Measurements from ENCODE around the gene UBE3A. TPM values are rescaled to one million over a fixed set of nuclear protein-coding genes. Genes with fewer than 3 reads are reported as not detected.

The UBE3A gene
- total RNA-seq, 1 donor from 2014 or later = 104 TPM

- ATAC-seq (no peak), DNase-seq (ENCODE audit: missing footprints) (no peak)
- intact Hi-C loops (cut with DNase I) = no loop called here
Measured at GRCh38 chr15:25366058-25366457, 72.8 kb downstream of the UBE3A start.

- DNase-seq (ENCODE audit: missing footprints) (no peak), ATAC-seq (no peak)
- intact Hi-C loops (cut with DNase I) = no loop called here
Measured at GRCh38 chr15:25362545-25362944, 76.3 kb downstream of the UBE3A start.

GRCh38 chr15:25347707-25348106 is 91.1 kb downstream of the UBE3A start:
- ATAC-seq = no peak
- intact Hi-C loops (cut with DNase I) = loop anchor here (5.0 kb wide), 1 partner anchor 90 kb away; the partner anchor contains the start of gene UBE3A
- DNase-seq (ENCODE audit: missing footprints) = no peak

GRCh38 chr15:25346371-25346770 is 92.5 kb downstream of the UBE3A start:
- DNase-seq (ENCODE audit: missing footprints) (no peak), ATAC-seq (no peak)
- intact Hi-C loops (cut with DNase I) = loop anchor here (5.0 kb wide), 1 partner anchor 91 kb away; the partner anchor contains the start of gene UBE3A

- DNase-seq (ENCODE audit: missing footprints) (peak; percentile 77), ATAC-seq (peak; percentile 96)
- intact Hi-C loops (cut with DNase I) = loop anchor here (5.0 kb wide), 1 partner anchor 91 kb away; the partner anchor contains the start of gene UBE3A
Measured at GRCh38 chr15:25345943-25346342, 92.9 kb downstream of the UBE3A start.

GRCh38 chr15:25342629-25343028 is 96.2 kb downstream of the UBE3A start:
- intact Hi-C loops (cut with DNase I) = no loop called here
- no peak for ATAC-seq
- DNase-seq (ENCODE audit: missing footprints) = no peak

GRCh38 chr15:25339431-25339830 is 99.4 kb downstream of the UBE3A start:
- DNase-seq (ENCODE audit: missing footprints) (no peak), ATAC-seq (no peak)
- intact Hi-C loops (cut with DNase I) = no loop called here

GRCh38 chr15:25335279-25335678 is 103.5 kb downstream of the UBE3A start:
- ATAC-seq = no peak
- intact Hi-C loops (cut with DNase I) = no loop called here

GRCh38 chr15:25333049-25333448 is 105.8 kb downstream of the UBE3A start:
- ATAC-seq (no peak), DNase-seq (ENCODE audit: missing footprints) (no peak)
- intact Hi-C loops (cut with DNase I) = no loop called here

More at GRCh38 chr15:25335279-25335678, 103.5 kb downstream of the UBE3A start:
- DNase-seq (ENCODE audit: missing footprints) = no peak

GRCh38 chr15:25332306-25332705 is 106.5 kb downstream of the UBE3A start:
- ATAC-seq (no peak), DNase-seq (ENCODE audit: missing footprints) (no peak)
- intact Hi-C loops (cut with DNase I) = no loop called here

GRCh38 chr15:25331860-25332259 is 107.0 kb downstream of the UBE3A start:
- ATAC-seq (no peak), DNase-seq (ENCODE audit: missing footprints) (no peak)
- intact Hi-C loops (cut with DNase I) = no loop called here

- intact Hi-C loops (cut with DNase I) = no loop called here
- DNase-seq (ENCODE audit: missing footprints) (no peak), ATAC-seq (no peak)
Measured at GRCh38 chr15:25331404-25331803, 107.4 kb downstream of the UBE3A start.

GRCh38 chr15:25329696-25330095 is 109.1 kb downstream of the UBE3A start:
- ATAC-seq (no peak), DNase-seq (ENCODE audit: missing footprints) (no peak)
- intact Hi-C loops (cut with DNase I) = no loop called here

- intact Hi-C loops (cut with DNase I) = no loop called here
- ATAC-seq = no peak
Measured at GRCh38 chr15:25327686-25328085, 111.1 kb downstream of the UBE3A start.

GRCh38 chr15:25325187-25325586 is 113.6 kb downstream of the UBE3A start:
- intact Hi-C loops (cut with DNase I) = no loop called here
- no peak for DNase-seq (ENCODE audit: missing footprints)
- peak; percentile 42 for ATAC-seq

More at GRCh38 chr15:25327686-25328085, 111.1 kb downstream of the UBE3A start:
- no peak for DNase-seq (ENCODE audit: missing footprints)

- DNase-seq (ENCODE audit: missing footprints) (no peak), ATAC-seq (no peak)
- intact Hi-C loops (cut with DNase I) = no loop called here
Measured at GRCh38 chr15:25323420-25323819, 115.4 kb downstream of the UBE3A start.

- DNase-seq (ENCODE audit: missing footprints) (no peak), ATAC-seq (no peak)
- intact Hi-C loops (cut with DNase I) = no loop called here
Measured at GRCh38 chr15:25287823-25288222, 151.0 kb downstream of the UBE3A start.
